HEK293 (cell line): ENCODE results near the gene IL6.

Experiments used
- CTCF ChIA-PET: fragments of 350-600 bp; formaldehyde crosslinking; extraction: SDS; loops from one replicate; lab custom pipeline; 2021; ENCODE audit warnings: antibody characterized with exemption; lab: Yijun Ruan, JAX
- POLR2A ChIA-PET: fragments of 300-600 bp; formaldehyde crosslinking; extraction: SDS; loops from one replicate; lab custom pipeline; 2020; ENCODE audit warnings: antibody characterized with exemption, inconsistent platforms; lab: Yijun Ruan, JAX
- H3K27ac ChIP-seq: fragments of 200-500 bp; sonication (Bioruptor generic); 2 replicates; pipeline ENCODE4 v1.5.1; 2014; ENCODE audit warnings: low read depth, low read length, control low read depth, inconsistent platforms; ENCODE audit errors: extremely low read depth
- H3K36me3 ChIP-seq, 2 experiments: fragments of 200-500 bp in 1 of 2; sonication (Bioruptor generic) in 1 of 2; 1 replicate in 1 of 2; 2 replicates in 1 of 2; pipeline ENCODE4 v1.5.1; 2014 to 2017; ENCODE audit warnings: inconsistent platforms in 2 of 2, low read length in 2 of 2; ENCODE audit not compliant: control insufficient read depth in 2 of 2, insufficient read depth in 1 of 2
- H3K4me1 ChIP-seq: fragments of 200-500 bp; sonication (Bioruptor generic); 2 replicates; pipeline ENCODE4 v1.5.1; 2014; ENCODE audit warnings: mild to moderate bottlenecking, low read length, inconsistent platforms; ENCODE audit not compliant: control insufficient read depth, insufficient read depth
- H3K4me3 ChIP-seq: 2 replicates; pipeline ENCODE4 v1.5.1; 2011; ENCODE audit warnings: low read depth, mild to moderate bottlenecking, control low read depth, low read length, moderate library complexity
- H3K9me3 ChIP-seq: fragments of 200-500 bp; sonication (Bioruptor generic); 2 replicates; pipeline ENCODE4 v1.5.1; 2014; ENCODE audit warnings: low read depth, low read length, inconsistent platforms; ENCODE audit not compliant: control insufficient read depth, insufficient read depth
- ZFP69B ChIP-seq: fragments of 450-650 bp; formaldehyde crosslinking; IDR thresholded peaks from 2 replicates; pipeline ENCODE4 v1.5.1; 2016; ENCODE audit warnings: missing biosample characterization, missing genetic modification characterization
- ZXDB ChIP-seq: fragments of 450-650 bp; formaldehyde crosslinking; IDR thresholded peaks from 2 replicates; pipeline ENCODE4 v1.5.1; 2016; ENCODE audit warnings: missing biosample characterization, missing genetic modification characterization

The IL6 gene

DNA sequence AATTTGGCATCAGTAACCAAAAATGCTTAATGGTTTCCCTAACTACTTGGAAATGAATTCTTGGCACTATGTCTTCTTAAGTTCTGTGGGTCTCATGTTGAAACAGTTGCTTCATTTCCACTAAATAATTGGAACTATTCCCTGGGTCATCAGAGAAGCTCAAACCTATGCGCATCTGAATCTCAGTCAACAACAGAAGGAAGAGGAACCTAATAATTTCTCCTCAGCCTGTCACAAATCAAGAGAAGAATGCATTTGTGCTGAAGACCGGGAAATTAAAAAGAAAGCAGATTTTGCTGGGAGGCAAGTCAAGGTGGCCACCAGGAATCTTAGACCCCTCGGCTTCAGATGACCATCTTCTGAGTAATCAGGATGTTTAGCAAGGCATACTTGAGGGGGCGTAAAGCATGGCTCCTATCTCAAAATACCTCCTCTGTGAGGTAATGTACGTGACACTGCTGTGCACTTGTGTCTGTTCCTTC is 54.3 kb downstream of the IL6 start:
- Histone ChIP-seq H3K4me1 (0 out of 2 replicates have a peak, but pooled peaks cover under 1% of the 10 kb centered on the region), H3K9me3 (no peaks in the 10 kb centered on the region), H3K36me3 (no peaks in the 10 kb centered on the region)
- POLR2A ChIA-PET = no interaction called here
- CTCF ChIA-PET = interaction anchor here (0.6 to 2.4 kb wide), 8 partner anchors 8 to 221 kb away, joined by 3 to 20 read pairs (median 4); no protein-coding TSS in a partner anchor
- TF ChIP-seq ZXDB (no peak), ZFP69B (tag by site-specific recombination) (no peak)
- TF ChIP-seq, all 188 proteins: peak for 0
- Histone ChIP-seq H3K4me3 (no peak overlapping the region), H3K27ac (no peak overlapping the region)
